ENCODE data around the gene PNPLA7.

- TF ChIP-seq, protein P1, sequence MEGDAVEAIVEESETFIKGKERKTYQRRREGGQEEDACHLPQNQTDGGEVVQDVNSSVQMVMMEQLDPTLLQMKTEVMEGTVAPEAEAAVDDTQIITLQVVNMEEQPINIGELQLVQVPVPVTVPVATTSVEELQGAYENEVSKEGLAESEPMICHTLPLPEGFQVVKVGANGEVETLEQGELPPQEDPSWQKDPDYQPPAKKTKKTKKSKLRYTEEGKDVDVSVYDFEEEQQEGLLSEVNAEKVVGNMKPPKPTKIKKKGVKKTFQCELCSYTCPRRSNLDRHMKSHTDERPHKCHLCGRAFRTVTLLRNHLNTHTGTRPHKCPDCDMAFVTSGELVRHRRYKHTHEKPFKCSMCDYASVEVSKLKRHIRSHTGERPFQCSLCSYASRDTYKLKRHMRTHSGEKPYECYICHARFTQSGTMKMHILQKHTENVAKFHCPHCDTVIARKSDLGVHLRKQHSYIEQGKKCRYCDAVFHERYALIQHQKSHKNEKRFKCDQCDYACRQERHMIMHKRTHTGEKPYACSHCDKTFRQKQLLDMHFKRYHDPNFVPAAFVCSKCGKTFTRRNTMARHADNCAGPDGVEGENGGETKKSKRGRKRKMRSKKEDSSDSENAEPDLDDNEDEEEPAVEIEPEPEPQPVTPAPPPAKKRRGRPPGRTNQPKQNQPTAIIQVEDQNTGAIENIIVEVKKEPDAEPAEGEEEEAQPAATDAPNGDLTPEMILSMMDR (conservative IDR thresholded peaks at IDR 0.05; ENCODE audit: low read depth, low read length) = no peak
- TF ChIP-seq BHLHE40 (IDR thresholded peaks at IDR 0.05; ENCODE audit: low read depth, low read length) (no peak), CEBPB (IDR thresholded peaks at IDR 0.05; ENCODE audit: low read depth, low read length) (no peak), SMC3 (IDR thresholded peaks at IDR 0.05; ENCODE audit: low read depth, low read length) (no peak), CHD1 (IDR thresholded peaks at IDR 0.05; ENCODE audit: low read depth, low read length) (no peak)
Observed at GRCh38 chr9:137478962-137479861, 71.0 kb downstream of the PNPLA7 start.

All from IMR-90 (cell line).